Natural killer cell (primary cell): Measurements from ENCODE around the gene CRY2. TPM values are rescaled to one million over a fixed set of nuclear protein-coding genes. Genes with fewer than 3 reads are reported as not detected.
A peak's percentile ranks its signal among the peaks of the same experiment; 100 is the strongest.
"Not testable (repeated sequence)": the region's sequence is repeated elsewhere in the genome, so short reads cannot be mapped to it uniquely, and the experiment has no call there.

ENCODE experiments used
- ATAC-seq, 3 donors: fragments of 150-1000 bp in 2 of 3; fragments of 200-7000 bp in 1 of 3; cut with Tn5 transposase; 1 replicate in 1 of 3; 2 replicates in 2 of 3; pipeline ENCODE4 v1.10.0; 2021; ENCODE audit warnings: mild to moderate bottlenecking in 2 of 3, moderate library complexity in 2 of 3
- DNase-seq, 2 donors: peaks; one replicate each; pipeline versions ENCODE4 v3.0.0 to v3.0.0-alpha.2; 2013 to 2021; ENCODE audit warnings: mixed read lengths in 1 of 2
- H3K27ac ChIP-seq: one replicate; pipeline ENCODE4 v1.5.1; 2013; ENCODE audit warnings: mild to moderate bottlenecking, low read length
- H3K27me3 ChIP-seq: one replicate; pipeline ENCODE4 v1.6.1; 2013; ENCODE audit warnings: low read length; ENCODE audit not compliant: control insufficient read depth, insufficient read depth
- H3K36me3 ChIP-seq: one replicate; pipeline ENCODE4 v1.6.1; 2013; ENCODE audit warnings: low read length; ENCODE audit not compliant: control insufficient read depth, insufficient read depth
- H3K4me1 ChIP-seq: one replicate; pipeline ENCODE4 v1.6.1; 2013; ENCODE audit warnings: low read length; ENCODE audit not compliant: control insufficient read depth, insufficient read depth
- H3K4me3 ChIP-seq: one replicate; pipeline ENCODE4 v1.5.1; 2013; ENCODE audit warnings: low read length
- H3K9me3 ChIP-seq: one replicate; pipeline ENCODE4 v1.6.1; 2013; ENCODE audit warnings: low read length; ENCODE audit not compliant: control insufficient read depth, insufficient read depth
- H3K27ac Mint-ChIP-seq, 2 donors: one replicate each; pipeline ENCODE4 v1.8.0; 2022; ENCODE audit warnings: mild to moderate bottlenecking in 2 of 2, mixed read lengths in 2 of 2, moderate library complexity in 1 of 2
- H3K27me3 Mint-ChIP-seq, 2 donors: one replicate each; pipeline ENCODE4 v1.8.0; 2022; ENCODE audit warnings: low read depth in 2 of 2, mixed read lengths in 2 of 2
- H3K36me3 Mint-ChIP-seq: one replicate; pipeline ENCODE4 v1.8.0; 2022; ENCODE audit warnings: mixed read lengths
- H3K4me1 Mint-ChIP-seq, 2 donors: one replicate each; pipeline ENCODE4 v1.8.0; 2022; ENCODE audit warnings: mixed read lengths in 2 of 2
- H3K4me3 Mint-ChIP-seq: one replicate; pipeline ENCODE4 v1.8.0; 2022; ENCODE audit warnings: mild to moderate bottlenecking, moderate library complexity, mixed read lengths
- H3K9me3 Mint-ChIP-seq, 2 donors: one replicate each; pipeline ENCODE4 v1.8.0; 2022; ENCODE audit warnings: mixed read lengths in 2 of 2
- WGBS: methylation state at CpG from one replicate; pipeline ENCODE4 v1.1.7; 2013; ENCODE audit warnings: missing lambda C conversion rate; ENCODE audit not compliant: insufficient coverage; 5-methylcytosine and 5-hydroxymethylcytosine counted together
- intact Hi-C: fragments of 100-400 bp; cut with micrococcal nuclease; formaldehyde crosslinking; loops from one replicate; pipeline ENCODE4 v1.14.2; 2022
- total RNA-seq, 4 donors: library from RNA; stranded (reverse); fragments of 120-200 nt in 1 of 4; gene quantifications; one replicate each; pipeline versions ENCODE4 v1.2.3 to v1.2.4, GENCODE V29; 2013 to 2022
- TF ChIP-seq, protein P1 (sequence below): fragments of 200-600 bp; IDR thresholded peaks from one replicate; pipeline ENCODE4 v1.8.0; 2022; ENCODE audit warnings: antibody characterized with exemption

Gene CRY2
- total RNA-seq, 3 donors from 2014 or later (not counting 1 experiment from before 2014, with no cell fraction given): 124 to 214 (median 141) TPM

DNA sequence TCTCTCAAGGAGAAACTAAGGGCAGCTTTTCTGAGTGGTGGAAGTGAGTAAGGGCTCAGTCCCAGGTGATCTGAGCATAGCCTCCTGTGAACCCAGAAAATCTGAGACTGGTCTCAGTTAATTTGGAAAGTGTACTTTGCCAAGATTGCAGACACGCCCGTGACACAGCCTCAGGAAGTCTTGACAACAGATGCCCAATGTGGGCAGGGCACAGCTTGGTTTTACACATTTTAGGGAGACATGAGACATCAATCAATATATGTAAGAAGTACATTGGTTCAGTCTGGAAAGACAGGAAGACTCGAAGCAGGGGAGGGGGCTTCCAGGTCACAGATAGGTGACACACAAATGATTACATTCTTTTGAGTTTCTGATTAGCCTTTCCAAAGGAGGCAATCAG, 13.5 kb upstream of the CRY2 start:
- no peaks in the 10 kb centered on the region for H3K9me3 ChIP-seq
- no peaks in the 10 kb centered on the region for H3K9me3 Mint-ChIP-seq
- WGBS: 63% methylated on average over 3 of the region's 3 CpGs
- H3K27me3 ChIP-seq: no peaks in the 10 kb centered on the region
- H3K27ac ChIP-seq: no peak overlapping the region
- TF ChIP-seq, protein P1, sequence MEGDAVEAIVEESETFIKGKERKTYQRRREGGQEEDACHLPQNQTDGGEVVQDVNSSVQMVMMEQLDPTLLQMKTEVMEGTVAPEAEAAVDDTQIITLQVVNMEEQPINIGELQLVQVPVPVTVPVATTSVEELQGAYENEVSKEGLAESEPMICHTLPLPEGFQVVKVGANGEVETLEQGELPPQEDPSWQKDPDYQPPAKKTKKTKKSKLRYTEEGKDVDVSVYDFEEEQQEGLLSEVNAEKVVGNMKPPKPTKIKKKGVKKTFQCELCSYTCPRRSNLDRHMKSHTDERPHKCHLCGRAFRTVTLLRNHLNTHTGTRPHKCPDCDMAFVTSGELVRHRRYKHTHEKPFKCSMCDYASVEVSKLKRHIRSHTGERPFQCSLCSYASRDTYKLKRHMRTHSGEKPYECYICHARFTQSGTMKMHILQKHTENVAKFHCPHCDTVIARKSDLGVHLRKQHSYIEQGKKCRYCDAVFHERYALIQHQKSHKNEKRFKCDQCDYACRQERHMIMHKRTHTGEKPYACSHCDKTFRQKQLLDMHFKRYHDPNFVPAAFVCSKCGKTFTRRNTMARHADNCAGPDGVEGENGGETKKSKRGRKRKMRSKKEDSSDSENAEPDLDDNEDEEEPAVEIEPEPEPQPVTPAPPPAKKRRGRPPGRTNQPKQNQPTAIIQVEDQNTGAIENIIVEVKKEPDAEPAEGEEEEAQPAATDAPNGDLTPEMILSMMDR: no peak
- intact Hi-C loops: no loop called here
- peaks cover 6% of the 10 kb centered on the region for H3K4me1 ChIP-seq
- peak overlapping the region in 1 of 2 donors; percentile 31 for H3K27ac Mint-ChIP-seq
- DNase-seq: no peak
- H3K36me3 ChIP-seq: no peaks in the 10 kb centered on the region
- H3K4me3 Mint-ChIP-seq: no peak overlapping the region
- no peak overlapping the region for H3K4me3 ChIP-seq
- ATAC-seq: no peak
- peaks cover 5 to 8% of the 10 kb centered on the region in 2 donors for H3K27me3 Mint-ChIP-seq
- H3K36me3 Mint-ChIP-seq: no peaks in the 10 kb centered on the region
- peaks cover 11% of the 10 kb centered on the region in 2 donors for H3K4me1 Mint-ChIP-seq

DNA sequence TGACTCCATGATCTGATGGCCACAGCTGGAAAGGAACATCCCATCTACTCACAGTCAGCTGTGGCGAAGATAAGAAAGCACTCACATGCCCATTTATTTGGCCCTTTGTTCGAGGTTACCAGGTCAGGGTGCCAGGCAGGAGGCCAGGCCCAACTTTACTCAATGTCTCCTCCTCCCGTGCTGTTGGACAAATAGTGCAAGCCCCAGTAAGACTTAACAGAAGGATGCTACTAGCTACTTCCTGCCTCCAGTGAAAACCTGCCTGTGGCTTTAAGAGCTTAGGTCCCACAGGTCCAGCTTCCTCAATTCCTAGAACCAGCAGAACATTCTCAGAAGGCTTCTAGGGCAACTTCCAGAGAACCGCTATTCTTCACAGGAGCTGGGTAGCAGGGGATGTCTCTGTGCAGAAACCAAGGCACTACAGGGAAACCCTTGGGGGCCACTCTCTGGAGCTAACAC, 12.9 kb upstream of the CRY2 start:
- Histone ChIP-seq H3K9me3 (no peaks in the 10 kb centered on the region), H3K4me1 (peaks cover 6% of the 10 kb centered on the region), H3K4me3 (no peak overlapping the region), H3K27me3 (no peaks in the 10 kb centered on the region), H3K27ac (no peak overlapping the region), H3K36me3 (no peaks in the 10 kb centered on the region)
- Mint-ChIP-seq H3K9me3 (no peaks in the 10 kb centered on the region), H3K4me3 (no peak overlapping the region), H3K4me1 (peaks cover 11% of the 10 kb centered on the region in 2 donors), H3K36me3 (no peaks in the 10 kb centered on the region), H3K27me3 (peaks cover 5 to 8% of the 10 kb centered on the region in 2 donors), H3K27ac (peak overlapping the region in 1 of 2 donors; percentile 31)
- TF ChIP-seq, protein P1: no peak
- intact Hi-C loops: no loop called here
- peak in 1 of 3 donors; percentile 39 for ATAC-seq
- peak in 1 of 2 donors; percentile 20 for DNase-seq
- 28% methylated on average over 4 of the region's 4 CpGs for WGBS

DNA sequence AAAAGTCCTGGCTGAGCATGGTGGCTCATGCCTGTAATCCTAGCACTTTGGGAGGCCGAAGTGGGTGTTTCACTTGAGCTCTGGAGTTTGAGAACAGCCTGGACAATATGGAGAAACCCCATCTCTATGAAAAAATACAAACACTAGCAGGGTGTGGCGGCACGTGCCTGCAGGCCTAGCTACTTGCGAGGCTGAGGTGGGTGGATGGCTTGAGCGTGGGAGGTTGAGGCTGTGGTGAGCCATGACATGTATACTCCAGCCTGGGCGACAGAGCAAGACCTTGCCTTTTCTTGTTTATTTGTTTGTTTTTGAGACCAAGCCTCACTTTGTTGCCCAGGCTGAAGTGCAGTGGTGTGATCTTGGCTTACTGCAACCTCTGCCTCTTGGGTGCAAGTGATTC, 8.1 kb upstream of the CRY2 start:
- WGBS: 87% methylated on average over 6 of the region's 6 CpGs
- Histone ChIP-seq H3K27ac (no peak overlapping the region), H3K27me3 (no peaks in the 10 kb centered on the region), H3K4me3 (no peak overlapping the region), H3K4me1 (peaks cover 5% of the 10 kb centered on the region), H3K36me3 (no peaks in the 10 kb centered on the region), H3K9me3 (no peaks in the 10 kb centered on the region)
- no peak for ATAC-seq
- TF ChIP-seq, protein P1: no peak
- no peak for DNase-seq
- intact Hi-C loops: no loop called here
- Mint-ChIP-seq H3K27ac (no peak overlapping the region), H3K36me3 (no peaks in the 10 kb centered on the region), H3K27me3 (peaks cover 8 to 14% of the 10 kb centered on the region in 2 donors), H3K4me1 (peaks cover 12 to 15% of the 10 kb centered on the region in 2 donors), H3K4me3 (no peak overlapping the region), H3K9me3 (no peaks in the 10 kb centered on the region)

DNA sequence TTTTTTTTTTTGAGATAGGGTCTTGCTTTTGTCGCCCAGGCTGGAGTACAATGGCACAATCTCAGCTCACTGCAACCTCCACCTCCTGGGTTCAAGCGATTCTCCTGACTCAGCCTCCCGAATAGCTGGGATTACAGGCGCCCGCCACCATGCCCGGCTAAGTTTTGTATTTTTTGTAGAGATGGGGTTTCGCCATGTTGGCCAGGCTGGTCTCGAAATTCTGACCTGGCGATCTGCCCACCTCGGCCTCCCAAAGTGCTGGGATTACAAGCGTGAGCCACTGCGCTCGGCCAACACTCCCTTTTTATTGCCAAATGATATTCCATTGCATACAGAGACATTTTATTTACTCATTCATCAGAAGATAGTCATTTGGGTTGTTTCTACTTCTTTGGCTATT, 7.0 kb upstream of the CRY2 start:
- DNase-seq, H3K36me3 Mint-ChIP-seq, H3K27me3 ChIP-seq, H3K9me3 ChIP-seq, H3K27ac ChIP-seq, H3K4me1 ChIP-seq, H3K36me3 ChIP-seq, H3K4me3 ChIP-seq, H3K9me3 Mint-ChIP-seq, H3K4me3 Mint-ChIP-seq, ATAC-seq, intact Hi-C loops: not testable (repeated sequence)
- H3K27ac Mint-ChIP-seq: peak overlapping the region in 1 of 2 donors; percentile 9
- peaks cover 8 to 14% of the 10 kb centered on the region in 2 donors for H3K27me3 Mint-ChIP-seq
- peaks cover 8 to 11% of the 10 kb centered on the region in 2 donors for H3K4me1 Mint-ChIP-seq
- 85% methylated on average over 13 of the region's 13 CpGs for WGBS
